HepG2 (cell line): ENCODE measurements around the gene MTHFD1L. TPM values are rescaled to one million over a fixed set of nuclear protein-coding genes. Genes with fewer than 3 reads are reported as not detected.

ENCODE experiments used
- ATAC-seq: fragments of 200-7000 bp; cut with Tn5 transposase; 3 replicates; pipeline ENCODE4 v1.9.1; 2020; ENCODE audit warnings: mild to moderate bottlenecking, moderate library complexity
- BruUV-seq: library from RNA; stranded (reverse); fragments of 400-500 nt; replicated peaks from 2 replicates; lab custom pipeline; 2021; lab: Mats Ljungman, UMichigan
- CTCF ChIA-PET: fragments of 300-600 bp; formaldehyde crosslinking; extraction: SDS; loops from one replicate; lab custom pipeline; 2021; ENCODE audit warnings: low total read pairs, inconsistent platforms, low intra/inter-chr PET ratio; lab: Yijun Ruan, JAX
- POLR2A ChIA-PET: fragments of 350-600 bp; sonication (Branson Sonifier 250); formaldehyde crosslinking; loops from one replicate; lab custom pipeline; 2020; ENCODE audit warnings: antibody characterized with exemption, inconsistent platforms; lab: Yijun Ruan, JAX
- DNase-seq: peaks from one replicate; pipeline ENCODE4 v3.0.0-alpha.2; 2015; ENCODE audit warnings: low spot score
- FAIRE-seq: peaks from 3 replicates; lab custom pipeline; 2011; peaks lifted over from hg19 to GRCh38; lab: Jason Lieb, UNC
- H2AFZ ChIP-seq: one replicate; pipeline ENCODE4 v1.6.1; 2011; ENCODE audit warnings: low read length, inconsistent platforms
- H3K27ac ChIP-seq: fragments of 300-600 bp; 3 replicates; pipeline ENCODE4 v1.8.0; 2011; ENCODE audit warnings: mixed run types, mild to moderate bottlenecking, mixed read lengths, low read length, inconsistent platforms; ENCODE audit not compliant: insufficient read depth; ENCODE audit errors: extremely low read length
- H3K27me3 ChIP-seq, 2 experiments: fragments of 200-600 bp in 1 of 2; 2 replicates in 1 of 2; 3 replicates in 1 of 2; pipeline versions ENCODE4 v1.6.0 to v1.8.0; 2011; ENCODE audit warnings: low read length in 2 of 2, mild to moderate bottlenecking in 2 of 2, moderate library complexity in 2 of 2, inconsistent platforms in 1 of 2; ENCODE audit not compliant: insufficient read depth in 2 of 2, control insufficient read depth in 1 of 2
- H3K36me3 ChIP-seq, 2 experiments: fragments of 200-600 bp in 1 of 2; replicated peaks in 1 of 2; 2 replicates in 1 of 2; 3 replicates in 1 of 2; pipeline versions ENCODE4 v1.5.1 to v1.8.0; 2011; ENCODE audit warnings: low read length in 2 of 2, inconsistent platforms in 1 of 2; ENCODE audit not compliant: insufficient read depth in 2 of 2, control insufficient read depth in 1 of 2
- H3K4me1 ChIP-seq: 2 replicates; pipeline ENCODE4 v1.5.1; 2012; ENCODE audit warnings: low read length, inconsistent platforms; ENCODE audit not compliant: insufficient read depth
- H3K4me2 ChIP-seq: 2 replicates; pipeline ENCODE4 v1.6.0; 2011; ENCODE audit warnings: low read depth, low read length, inconsistent platforms
- H3K4me3 ChIP-seq, 3 experiments: fragments of 200-600 bp in 1 of 3; sonication (generic), shearing (Covaris generic) in 1 of 3; replicated peaks in 1 of 3; 2 replicates each; pipeline ENCODE4 v1.5.1; 2011 to 2016; ENCODE audit warnings: low read length in 3 of 3, inconsistent platforms in 2 of 3, low read depth in 2 of 3, mild to moderate bottlenecking in 2 of 3, control low read depth in 1 of 3, mixed read lengths in 1 of 3; ENCODE audit not compliant: insufficient read depth in 1 of 3
- H3K79me2 ChIP-seq: one replicate; pipeline ENCODE4 v1.6.1; 2011; ENCODE audit warnings: low read length, inconsistent platforms; ENCODE audit not compliant: insufficient read depth
- H3K9ac ChIP-seq: 2 replicates; pipeline ENCODE4 v1.6.0; 2011; ENCODE audit warnings: mild to moderate bottlenecking, low read depth, low read length, inconsistent platforms; ENCODE audit not compliant: insufficient read depth
- H3K9me3 ChIP-seq: 2 replicates; pipeline ENCODE4 v1.5.1; 2012; ENCODE audit warnings: mild to moderate bottlenecking, low read length
- H4K20me1 ChIP-seq: 2 replicates; pipeline ENCODE4 v1.6.0; 2011; ENCODE audit warnings: inconsistent platforms, mild to moderate bottlenecking, low read length, moderate library complexity; ENCODE audit not compliant: insufficient read depth
- CERS6 ChIP-seq: sonication (generic); formaldehyde crosslinking; IDR thresholded peaks from 2 replicates; pipeline ENCODE4 v1.5.0; 2020; ENCODE audit warnings: missing genetic modification reagents
- HOXA7 ChIP-seq: sonication (generic); formaldehyde crosslinking; IDR thresholded peaks from 2 replicates; pipeline ENCODE4 v1.8.1; 2022; ENCODE audit warnings: mild to moderate bottlenecking, missing genetic modification reagents, moderate library complexity
- MYNN ChIP-seq: sonication (generic); formaldehyde crosslinking; IDR thresholded peaks from 2 replicates; pipeline ENCODE4 v1.4.0; 2020; ENCODE audit warnings: mild to moderate bottlenecking, low read depth, missing genetic modification reagents
- SRSF4 ChIP-seq: fragments of 200-400 bp; formaldehyde crosslinking; IDR thresholded peaks from one replicate; pipeline ENCODE4 v1.6.1; 2018; ENCODE audit warnings: mild to moderate bottlenecking, low read depth, low read length, moderate library complexity; ENCODE audit not compliant: poor library complexity, severe bottlenecking
- ZBTB38 ChIP-seq: sonication (generic); formaldehyde crosslinking; IDR thresholded peaks from 2 replicates; pipeline ENCODE4 v1.5.1; 2020; ENCODE audit warnings: mild to moderate bottlenecking, missing genetic modification reagents
- ZNF441 ChIP-seq: sonication (generic); formaldehyde crosslinking; IDR thresholded peaks from 2 replicates; pipeline ENCODE4 v1.7.0; 2021; ENCODE audit warnings: missing genetic modification reagents, borderline replicate concordance
- ZNF501 ChIP-seq: sonication (generic); formaldehyde crosslinking; IDR thresholded peaks from 2 replicates; pipeline ENCODE4 v1.5.1; 2020; ENCODE audit warnings: mild to moderate bottlenecking, moderate library complexity, missing genetic modification reagents
- WGBS: methylation state at CpG from one replicate; pipeline ENCODE4 v1.1.6; 2017; ENCODE audit warnings: low lambda C conversion rate; 5-methylcytosine and 5-hydroxymethylcytosine counted together
- in situ Hi-C: cut with HindIII; loops from 2 replicates; pipeline ENCODE4 v1.10.0; 2017; ENCODE audit warnings: low pct_unique_long_range_greater_than_20kb; ENCODE audit not compliant: extremely low pct_ligation_motif_present
- intact Hi-C: fragments of 100-400 bp; cut with micrococcal nuclease; formaldehyde crosslinking; loops from one replicate; pipeline ENCODE4 v1.10.0; 2022; ENCODE audit not compliant: unreplicated experiment
- polyA plus RNA-seq, 8 experiments: library from polyadenylated mRNA; depleted of rRNA in 3 of 8; stranded (reverse) in 7 of 8; unstranded in 1 of 8; fragments of >200 nt; fragmentation: Illumina TruSeq in 4 of 8; extraction: Trizol in 4 of 8; gene quantifications; 2 replicates each; pipeline versions ENCODE4 v1.2.1 to v1.2.3, GENCODE V29; 2011 to 2016; ENCODE audit warnings: low read depth in 4 of 8, missing spikeins in 1 of 8, mixed read lengths in 1 of 8; ENCODE audit not compliant: insufficient read depth in 1 of 8
- total RNA-seq, 5 experiments: library from RNA; depleted of rRNA; stranded (reverse); fragments of >200 nt; fragmentation: Illumina TruSeq; extraction: Trizol; gene quantifications; 2 replicates each; pipeline ENCODE4 v1.2.3, GENCODE V29; 2016; ENCODE audit warnings: low read depth in 1 of 5
- TF ChIP-seq, protein P1 (sequence below): sonication (generic); formaldehyde crosslinking; IDR thresholded peaks from 2 replicates; pipeline ENCODE4 v1.4.0; 2020; ENCODE audit warnings: mild to moderate bottlenecking, missing genetic modification reagents
- TF ChIP-seq, protein P2 (sequence below): sonication (generic); formaldehyde crosslinking; IDR thresholded peaks from 2 replicates; pipeline ENCODE4 v1.5.1; 2020; ENCODE audit warnings: mild to moderate bottlenecking, missing genetic modification reagents, moderate library complexity

The MTHFD1L gene
- total and polyA plus RNA-seq, 2 of the 13 experiments (the other 11 are each of a cell fraction or from before 2014, with no cell fraction given), result 24.0 to 39.6 TPM

- ChIA-PET CTCF (no interaction called here), POLR2A (no interaction called here)
- no peaks in the 10 kb centered on the region for H4K20me1 ChIP-seq
- H3K27me3 ChIP-seq, result no peaks in the 10 kb centered on the region
- intact Hi-C loops (no loop called here), in situ Hi-C loops (no loop called here)
- H3K9ac ChIP-seq, result no peak overlapping the region
- no peak overlapping the region for H2AFZ ChIP-seq
- H3K9me3 ChIP-seq, result no peaks in the 10 kb centered on the region
- ATAC-seq, result no peak
- H3K79me2 ChIP-seq, result no peaks in the 10 kb centered on the region
- no peak overlapping the region for H3K4me3 ChIP-seq
- no peak overlapping the region for H3K4me2 ChIP-seq
- FAIRE-seq, result no peak
- no peak for DNase-seq
- 97% methylated on average over 7 of the region's 7 CpGs for WGBS
- peaks cover 6 to 28% of the 10 kb centered on the region in 2 experiments for H3K36me3 ChIP-seq
- TF ChIP-seq, protein P1, sequence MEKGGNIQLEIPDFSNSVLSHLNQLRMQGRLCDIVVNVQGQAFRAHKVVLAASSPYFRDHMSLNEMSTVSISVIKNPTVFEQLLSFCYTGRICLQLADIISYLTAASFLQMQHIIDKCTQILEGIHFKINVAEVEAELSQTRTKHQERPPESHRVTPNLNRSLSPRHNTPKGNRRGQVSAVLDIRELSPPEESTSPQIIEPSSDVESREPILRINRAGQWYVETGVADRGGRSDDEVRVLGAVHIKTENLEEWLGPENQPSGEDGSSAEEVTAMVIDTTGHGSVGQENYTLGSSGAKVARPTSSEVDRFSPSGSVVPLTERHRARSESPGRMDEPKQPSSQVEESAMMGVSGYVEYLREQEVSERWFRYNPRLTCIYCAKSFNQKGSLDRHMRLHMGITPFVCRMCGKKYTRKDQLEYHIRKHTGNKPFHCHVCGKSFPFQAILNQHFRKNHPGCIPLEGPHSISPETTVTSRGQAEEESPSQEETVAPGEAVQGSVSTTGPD, result no peak
- TF ChIP-seq ZNF501 (CRISPR knock-in tag), result no peak
- no peak for TF ChIP-seq SRSF4
- TF ChIP-seq MYNN (CRISPR knock-in tag), result no peak
- no peak for TF ChIP-seq ZNF441
- no peak for TF ChIP-seq CERS6 (CRISPR knock-in tag)
- H3K27ac ChIP-seq, result no peak overlapping the region
- H3K4me1 ChIP-seq, result peaks cover 18% of the 10 kb centered on the region
- BruUV-seq, result no TSS peak
Measured at GRCh38 chr6:151024597-151024996, 159.1 kb downstream of the MTHFD1L start.

- H3K9me3 ChIP-seq, result no peaks in the 10 kb centered on the region
- H3K79me2 ChIP-seq, result no peaks in the 10 kb centered on the region
- intact Hi-C loops, result no loop called here
- BruUV-seq, result no TSS peak
- no peaks in the 10 kb centered on the region for H3K27me3 ChIP-seq
- 96% methylated on average over 16 of the region's 16 CpGs for WGBS
- H3K4me1 ChIP-seq, result peaks cover 18% of the 10 kb centered on the region
- FAIRE-seq (no peak), DNase-seq (no peak), ATAC-seq (no peak)
- in situ Hi-C loops, result no loop called here
- no peak overlapping the region for H3K27ac ChIP-seq
- H3K4me3 ChIP-seq, result no peak overlapping the region
- ChIA-PET CTCF (no interaction called here), POLR2A (no interaction called here)
- no peak overlapping the region for H3K9ac ChIP-seq
- H3K4me2 ChIP-seq, result no peak overlapping the region
- peaks cover 6 to 23% of the 10 kb centered on the region in 2 experiments for H3K36me3 ChIP-seq
- no peak overlapping the region for H2AFZ ChIP-seq
- no peaks in the 10 kb centered on the region for H4K20me1 ChIP-seq
- TF ChIP-seq HOXA7 (CRISPR knock-in tag) (no peak), ZBTB38 (CRISPR knock-in tag) (peak; percentile 88)
- TF ChIP-seq, protein P2, sequence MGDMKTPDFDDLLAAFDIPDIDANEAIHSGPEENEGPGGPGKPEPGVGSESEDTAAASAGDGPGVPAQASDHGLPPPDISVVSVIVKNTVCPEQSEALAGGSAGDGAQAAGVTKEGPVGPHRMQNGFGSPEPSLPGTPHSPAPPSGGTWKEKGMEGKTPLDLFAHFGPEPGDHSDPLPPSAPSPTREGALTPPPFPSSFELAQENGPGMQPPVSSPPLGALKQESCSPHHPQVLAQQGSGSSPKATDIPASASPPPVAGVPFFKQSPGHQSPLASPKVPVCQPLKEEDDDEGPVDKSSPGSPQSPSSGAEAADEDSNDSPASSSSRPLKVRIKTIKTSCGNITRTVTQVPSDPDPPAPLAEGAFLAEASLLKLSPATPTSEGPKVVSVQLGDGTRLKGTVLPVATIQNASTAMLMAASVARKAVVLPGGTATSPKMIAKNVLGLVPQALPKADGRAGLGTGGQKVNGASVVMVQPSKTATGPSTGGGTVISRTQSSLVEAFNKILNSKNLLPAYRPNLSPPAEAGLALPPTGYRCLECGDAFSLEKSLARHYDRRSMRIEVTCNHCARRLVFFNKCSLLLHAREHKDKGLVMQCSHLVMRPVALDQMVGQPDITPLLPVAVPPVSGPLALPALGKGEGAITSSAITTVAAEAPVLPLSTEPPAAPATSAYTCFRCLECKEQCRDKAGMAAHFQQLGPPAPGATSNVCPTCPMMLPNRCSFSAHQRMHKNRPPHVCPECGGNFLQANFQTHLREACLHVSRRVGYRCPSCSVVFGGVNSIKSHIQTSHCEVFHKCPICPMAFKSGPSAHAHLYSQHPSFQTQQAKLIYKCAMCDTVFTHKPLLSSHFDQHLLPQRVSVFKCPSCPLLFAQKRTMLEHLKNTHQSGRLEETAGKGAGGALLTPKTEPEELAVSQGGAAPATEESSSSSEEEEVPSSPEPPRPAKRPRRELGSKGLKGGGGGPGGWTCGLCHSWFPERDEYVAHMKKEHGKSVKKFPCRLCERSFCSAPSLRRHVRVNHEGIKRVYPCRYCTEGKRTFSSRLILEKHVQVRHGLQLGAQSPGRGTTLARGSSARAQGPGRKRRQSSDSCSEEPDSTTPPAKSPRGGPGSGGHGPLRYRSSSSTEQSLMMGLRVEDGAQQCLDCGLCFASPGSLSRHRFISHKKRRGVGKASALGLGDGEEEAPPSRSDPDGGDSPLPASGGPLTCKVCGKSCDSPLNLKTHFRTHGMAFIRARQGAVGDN, result peak; percentile 39
Measured at GRCh38 chr6:151025076-151025475, 159.6 kb downstream of the MTHFD1L start.
